Activated CD4-positive, alpha-beta memory T cell treated with anti-CD3 and anti-CD28 coated beads for 36 hours (primary cell): ENCODE measurements around the gene DNALI1. TPM values are rescaled to one million over a fixed set of nuclear protein-coding genes. Genes with fewer than 3 reads are reported as not detected.
"Not testable (repeated sequence)": the region's sequence is repeated elsewhere in the genome, so short reads cannot be mapped to it uniquely, and the experiment has no call there.

Experiments
- CTCF ChIA-PET: fragments of 350-600 bp; sonication (Branson Sonifier 250); formaldehyde crosslinking; loops from one replicate; lab custom pipeline; 2021; ENCODE audit warnings: antibody characterized with exemption, inconsistent platforms; lab: Charles Lee
- POLR2A ChIA-PET: fragments of 350-600 bp; sonication (Branson Sonifier 250); formaldehyde crosslinking; loops from one replicate; lab custom pipeline; 2021; ENCODE audit warnings: antibody characterized with exemption; lab: Charles Lee
- DNase-seq: peaks from one replicate; pipeline ENCODE4 v3.0.0-alpha.2; 2020
- H3K27ac Mint-ChIP-seq: one replicate; pipeline ENCODE4 v1.8.0; 2021; ENCODE audit warnings: mixed read lengths
- H3K27me3 Mint-ChIP-seq: one replicate; pipeline ENCODE4 v1.8.0; 2021; ENCODE audit warnings: mixed read lengths
- H3K36me3 Mint-ChIP-seq: one replicate; pipeline ENCODE4 v1.8.0; 2021; ENCODE audit warnings: mixed read lengths
- H3K4me1 Mint-ChIP-seq: one replicate; pipeline ENCODE4 v1.8.0; 2021; ENCODE audit warnings: low read depth, mixed read lengths
- H3K4me3 Mint-ChIP-seq: one replicate; pipeline ENCODE4 v1.8.0; 2021; ENCODE audit warnings: mild to moderate bottlenecking, mixed read lengths
- H3K9me3 Mint-ChIP-seq: one replicate; pipeline ENCODE4 v1.8.0; 2021; ENCODE audit warnings: mixed read lengths
- intact Hi-C: fragments of 100-400 bp; cut with micrococcal nuclease; formaldehyde crosslinking; loops from one replicate; pipeline ENCODE4 v1.15.1; 2023
- total RNA-seq, 2 experiments: library from RNA; stranded (reverse); gene quantifications; one replicate each; pipeline ENCODE4 v1.2.3, GENCODE V29; 2021

DNALI1 gene
- total RNA-seq, 2 experiments from 2014 or later, result 0.29 TPM; not detected in 1

DNA sequence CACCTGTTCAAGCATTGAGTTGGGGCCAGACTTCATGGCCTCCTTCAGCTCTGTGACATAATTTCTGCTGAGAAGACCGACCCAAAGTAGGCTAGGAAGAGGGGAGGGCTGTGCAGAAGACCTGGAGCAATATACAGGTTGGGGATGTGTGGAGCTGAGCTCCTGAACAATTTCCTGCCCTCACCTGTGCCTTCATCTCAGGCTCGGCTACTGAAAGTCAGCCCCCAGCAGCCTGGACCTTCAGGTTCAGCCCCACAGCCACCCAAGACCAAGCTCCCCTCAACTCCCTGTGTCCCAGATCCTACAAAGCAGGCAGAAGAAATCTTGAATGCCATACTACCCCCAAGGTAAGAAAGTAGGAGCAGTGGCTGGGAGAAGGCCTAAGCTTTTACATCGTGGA lies 662 bp downstream of the DNALI1 start:
- DNase-seq, result no peak
- H3K27ac Mint-ChIP-seq, result no peak overlapping the region
- peaks cover 4% of the 10 kb centered on the region for H3K9me3 Mint-ChIP-seq
- peaks cover 24% of the 10 kb centered on the region for H3K4me1 Mint-ChIP-seq
- H3K27me3 Mint-ChIP-seq, result no peaks in the 10 kb centered on the region
- intact Hi-C loops, result no loop called here
- POLR2A ChIA-PET, result no interaction called here
- CTCF ChIA-PET, result interaction anchor here (1.2 to 1.4 kb wide), 2 partner anchors 45 to 302 kb away, joined by 3 to 6 read pairs; no protein-coding TSS in a partner anchor
- H3K4me3 Mint-ChIP-seq, result no peak overlapping the region
- H3K36me3 Mint-ChIP-seq, result peaks cover 5% of the 10 kb centered on the region

DNA sequence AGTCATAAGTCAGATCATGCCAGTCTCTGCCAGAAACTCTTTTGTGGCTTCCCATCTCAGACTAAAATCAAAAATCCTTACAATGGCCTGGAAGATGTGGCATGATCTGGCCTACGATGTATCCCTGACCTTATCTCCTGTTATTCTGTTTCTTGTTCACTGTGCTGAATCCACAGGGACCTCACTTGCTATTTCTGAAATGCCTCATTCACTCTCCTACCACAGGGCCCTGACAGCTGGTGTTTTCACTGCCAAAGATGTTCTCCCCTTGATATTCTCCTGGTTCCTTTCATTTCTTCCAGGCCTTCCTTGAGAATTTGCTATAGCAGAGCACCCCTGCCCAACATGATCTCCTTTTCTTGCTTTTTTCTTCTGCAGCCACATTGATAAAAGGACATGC lies 1.7 kb downstream of the DNALI1 start:
- POLR2A ChIA-PET, result no interaction called here
- no peak overlapping the region for H3K4me3 Mint-ChIP-seq
- H3K4me1 Mint-ChIP-seq, result peaks cover 14% of the 10 kb centered on the region
- H3K9me3 Mint-ChIP-seq, result peaks cover 4% of the 10 kb centered on the region
- intact Hi-C loops, result no loop called here
- H3K27ac Mint-ChIP-seq, result no peak overlapping the region
- peaks cover 5% of the 10 kb centered on the region for H3K36me3 Mint-ChIP-seq
- DNase-seq, result no peak
- CTCF ChIA-PET, result no interaction called here
- no peaks in the 10 kb centered on the region for H3K27me3 Mint-ChIP-seq

DNA sequence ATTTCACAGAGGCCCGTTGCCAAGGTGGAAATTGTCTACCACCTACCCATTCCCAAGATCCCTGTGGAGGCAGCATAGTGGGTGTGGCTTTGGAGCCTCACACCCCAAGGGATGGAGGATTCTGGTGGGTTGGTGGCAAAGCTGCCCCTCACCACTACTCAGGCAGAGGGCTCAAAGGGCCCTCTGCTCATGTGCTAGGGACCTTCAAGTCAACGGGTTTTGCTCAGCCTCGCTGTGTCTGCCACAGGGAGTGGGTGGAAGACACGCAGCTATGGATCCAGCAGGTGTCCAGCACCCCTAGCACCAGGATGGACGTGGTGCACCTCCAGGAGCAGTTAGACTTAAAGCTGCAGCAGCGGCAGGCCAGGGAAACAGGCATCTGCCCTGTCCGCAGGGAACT lies 2.3 kb downstream of the DNALI1 start:
- peaks cover 11% of the 10 kb centered on the region for H3K4me1 Mint-ChIP-seq
- H3K9me3 Mint-ChIP-seq, result peaks cover 4% of the 10 kb centered on the region
- no peaks in the 10 kb centered on the region for H3K27me3 Mint-ChIP-seq
- ChIA-PET CTCF (interaction anchor here (0.7 to 2.5 kb wide), 2 partner anchors 123 to 126 kb away, joined by 3 to 7 read pairs; no protein-coding TSS in a partner anchor), POLR2A (no interaction called here)
- H3K27ac Mint-ChIP-seq, result no peak overlapping the region
- intact Hi-C loops, result no loop called here
- no peak overlapping the region for H3K4me3 Mint-ChIP-seq
- H3K36me3 Mint-ChIP-seq, result peaks cover 4% of the 10 kb centered on the region
- DNase-seq, result no peak

DNA sequence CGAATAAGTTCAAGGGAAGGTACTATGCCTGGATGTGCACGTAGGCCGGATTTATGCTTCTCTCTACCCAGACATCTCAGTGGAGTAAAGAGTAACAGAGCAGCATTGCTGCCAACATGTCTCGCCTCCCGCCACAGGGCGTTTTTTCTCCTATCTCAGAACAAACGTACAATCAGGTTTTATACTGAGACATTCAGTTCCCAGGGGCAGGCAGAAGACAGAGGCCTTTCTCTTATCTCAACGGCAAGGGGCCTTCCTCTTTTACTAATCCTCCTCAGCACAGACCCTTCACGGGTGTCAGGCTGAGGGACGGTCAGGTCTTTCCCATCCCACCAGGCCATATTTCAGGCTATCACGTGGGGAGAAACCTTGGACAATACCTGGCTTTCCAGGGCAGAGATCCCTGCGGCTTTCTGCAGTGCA lies 3.2 kb downstream of the DNALI1 start:
- CTCF ChIA-PET, result interaction anchor here (0.7 to 2.5 kb wide), 2 partner anchors 49 to 122 kb away, joined by 3 to 7 read pairs; no protein-coding TSS in a partner anchor
- H3K4me3 Mint-ChIP-seq, H3K36me3 Mint-ChIP-seq, DNase-seq, H3K4me1 Mint-ChIP-seq, H3K27ac Mint-ChIP-seq, H3K9me3 Mint-ChIP-seq, POLR2A ChIA-PET, H3K27me3 Mint-ChIP-seq, intact Hi-C loops: not testable (repeated sequence)

DNA sequence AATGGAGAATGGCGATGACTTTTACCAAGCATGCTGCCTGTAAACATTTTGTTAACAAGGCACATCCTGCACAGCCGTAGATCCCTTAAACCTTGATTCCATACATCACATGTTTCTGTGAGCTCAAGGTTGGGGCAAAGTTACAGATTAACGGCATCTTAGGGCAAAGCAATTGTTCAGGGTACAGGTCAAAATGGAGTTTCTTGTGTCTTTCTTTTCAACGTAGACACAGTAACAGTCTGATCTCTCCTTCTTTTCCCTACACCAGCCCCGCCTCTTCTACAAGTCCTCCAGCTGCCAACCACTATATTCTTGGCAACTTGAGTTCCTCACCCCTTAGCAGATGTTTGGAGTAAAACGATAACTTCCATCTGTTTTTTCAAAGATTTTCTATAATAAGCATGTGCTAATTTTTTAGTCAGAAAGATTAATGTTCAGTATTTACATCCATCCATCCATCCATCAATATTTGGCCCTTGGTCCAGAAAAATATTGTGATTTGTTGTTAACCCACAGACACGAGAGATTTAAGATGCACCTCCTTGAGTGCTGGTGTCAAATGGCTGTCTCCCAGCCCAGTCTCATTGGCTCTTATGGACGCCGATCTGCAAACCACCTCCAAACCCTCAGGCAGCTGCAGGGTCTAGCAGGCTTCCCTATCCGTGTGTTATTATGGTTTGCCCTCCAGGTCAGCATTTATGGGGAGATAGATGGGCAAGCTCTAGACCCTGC lies 3.8 kb downstream of the DNALI1 start:
- no peak for DNase-seq
- Mint-ChIP-seq H3K27me3 (no peaks in the 10 kb centered on the region), H3K36me3 (peaks cover 2% of the 10 kb centered on the region), H3K9me3 (no peaks in the 10 kb centered on the region), H3K4me3 (no peak overlapping the region), H3K4me1 (peaks cover 9% of the 10 kb centered on the region), H3K27ac (no peak overlapping the region)
- ChIA-PET POLR2A (no interaction called here), CTCF (interaction anchor here (0.7 to 2.5 kb wide), 3 partner anchors 48 to 125 kb away, joined by 3 to 7 read pairs (median 3); no protein-coding TSS in a partner anchor)
- intact Hi-C loops, result loop anchor here (1.0 kb wide), 1 partner anchor 122 kb away; no protein-coding TSS in a partner anchor

DNA sequence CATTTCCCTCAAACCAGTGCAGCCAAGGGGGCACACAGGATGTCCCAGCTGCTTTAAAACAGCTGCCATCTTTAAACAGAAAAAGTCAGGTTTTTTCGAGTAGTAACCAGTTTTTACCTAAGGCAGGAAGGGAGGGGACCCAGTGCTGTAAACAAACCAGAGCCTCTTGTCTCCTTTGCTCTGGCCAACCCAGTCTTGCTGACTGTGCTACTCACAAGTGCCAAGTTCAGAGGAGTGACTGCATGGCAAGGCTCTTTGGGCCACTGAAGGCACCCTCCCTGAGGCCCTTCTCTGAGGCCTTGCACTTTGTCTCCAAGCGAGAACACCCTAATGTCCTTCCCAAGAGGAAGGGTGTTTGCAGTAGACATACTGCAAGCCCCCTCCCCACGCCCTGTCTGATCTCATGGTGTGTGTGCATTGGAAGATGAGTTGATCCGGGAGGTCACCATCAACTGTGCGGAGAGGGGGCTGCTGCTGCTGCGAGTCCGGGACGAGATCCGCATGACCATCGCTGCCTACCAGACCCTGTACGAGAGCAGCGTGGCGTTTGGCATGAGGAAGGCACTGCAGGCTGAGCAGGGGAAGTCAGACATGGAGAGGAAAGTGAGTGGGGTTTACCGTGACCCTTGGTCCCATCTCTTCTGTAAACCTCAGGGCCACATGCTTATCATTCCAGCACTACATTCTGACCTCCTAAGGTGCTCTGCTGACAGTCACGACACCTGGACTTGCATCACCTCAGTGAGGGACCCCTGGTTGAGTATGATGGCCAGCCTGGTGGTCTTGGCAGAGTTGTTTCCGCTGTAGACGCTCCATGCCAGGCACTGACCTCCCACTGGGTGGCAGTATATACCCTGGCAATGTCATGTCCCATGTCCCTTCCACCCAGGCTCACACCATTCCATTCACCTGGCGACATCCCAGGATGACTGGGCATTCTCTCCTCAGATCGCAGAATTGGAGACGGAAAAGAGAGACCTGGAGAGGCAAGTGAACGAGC lies 4.7 kb downstream of the DNALI1 start:
- CTCF ChIA-PET, result interaction anchor here (0.8 to 4.6 kb wide), 7 partner anchors 10 to 127 kb away, joined by 3 to 35 read pairs (median 5); no protein-coding TSS in a partner anchor
- POLR2A ChIA-PET, result no interaction called here
- Mint-ChIP-seq H3K27me3 (no peaks in the 10 kb centered on the region), H3K36me3 (peaks cover 7% of the 10 kb centered on the region), H3K4me3 (no peak overlapping the region), H3K27ac (no peak overlapping the region), H3K4me1 (peaks cover 8% of the 10 kb centered on the region), H3K9me3 (no peaks in the 10 kb centered on the region)
- DNase-seq, result peak; percentile 52
- intact Hi-C loops, result loop anchor here (1.0 kb wide), 1 partner anchor 121 kb away; no protein-coding TSS in a partner anchor

DNA sequence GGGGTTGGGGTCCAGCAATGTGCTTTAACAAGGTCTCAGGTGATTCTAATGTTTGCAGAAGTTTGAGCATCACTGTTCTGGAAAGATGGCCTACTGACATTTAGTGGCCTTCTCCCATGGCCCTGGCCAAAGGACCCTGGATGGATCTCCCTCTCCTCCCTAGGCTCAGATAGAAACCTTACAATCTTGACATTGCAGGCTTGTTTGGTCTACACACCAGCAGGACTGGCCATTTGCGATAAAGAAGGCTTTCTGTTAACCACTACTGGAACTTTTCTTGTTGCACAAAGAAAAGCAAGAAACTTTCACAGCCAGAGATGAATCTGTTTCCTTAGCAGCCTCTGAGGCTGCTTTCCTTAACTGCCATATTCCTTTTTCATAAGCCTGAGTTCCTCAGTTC lies 6.2 kb downstream of the DNALI1 start:
- POLR2A ChIA-PET, result no interaction called here
- no peak for DNase-seq
- H3K9me3 Mint-ChIP-seq, result no peaks in the 10 kb centered on the region

DNA sequence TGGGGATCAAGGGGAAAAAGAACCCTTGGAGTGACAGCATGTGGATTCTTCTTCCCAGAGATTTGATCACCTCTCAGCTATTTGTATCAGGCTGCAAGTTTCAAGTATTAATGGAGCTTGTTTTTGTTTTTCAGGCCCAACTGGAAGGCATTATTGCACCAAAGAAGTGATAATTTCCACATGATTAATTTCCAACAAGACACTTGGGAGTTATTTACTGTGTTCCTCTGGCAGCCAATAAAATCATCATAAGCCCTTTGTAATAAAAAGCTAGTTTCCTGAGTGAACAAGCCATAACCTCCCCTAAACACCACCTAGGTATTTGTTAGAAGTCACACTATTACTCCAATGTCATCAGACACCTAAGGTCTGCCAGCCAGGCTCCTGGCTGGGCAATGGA lies 8.2 kb downstream of the DNALI1 start:
- ChIA-PET CTCF (interaction anchor here (0.9 to 4.6 kb wide), 3 partner anchors 39 to 145 kb away, joined by 3 to 35 read pairs (median 6); no protein-coding TSS in a partner anchor), POLR2A (no interaction called here)
- H3K36me3 Mint-ChIP-seq, result peaks cover 39% of the 10 kb centered on the region
- intact Hi-C loops, result no loop called here
- H3K4me1 Mint-ChIP-seq, result peaks cover 2% of the 10 kb centered on the region
- DNase-seq, result no peak
- no peak overlapping the region for H3K4me3 Mint-ChIP-seq
- no peaks in the 10 kb centered on the region for H3K9me3 Mint-ChIP-seq
- H3K27ac Mint-ChIP-seq, result peak overlapping the region; percentile 30
- H3K27me3 Mint-ChIP-seq, result no peaks in the 10 kb centered on the region

More for the DNA sequence above, 6.2 kb downstream of the DNALI1 start:
- intact Hi-C loops, result no loop called here
- Mint-ChIP-seq H3K27ac (no peak overlapping the region), H3K36me3 (peaks cover 21% of the 10 kb centered on the region), H3K4me3 (no peak overlapping the region), H3K4me1 (no peaks in the 10 kb centered on the region), H3K27me3 (no peaks in the 10 kb centered on the region)
- CTCF ChIA-PET, result interaction anchor here (0.6 to 4.6 kb wide), 7 partner anchors 9 to 126 kb away, joined by 3 to 35 read pairs (median 5); no protein-coding TSS in a partner anchor

DNA sequence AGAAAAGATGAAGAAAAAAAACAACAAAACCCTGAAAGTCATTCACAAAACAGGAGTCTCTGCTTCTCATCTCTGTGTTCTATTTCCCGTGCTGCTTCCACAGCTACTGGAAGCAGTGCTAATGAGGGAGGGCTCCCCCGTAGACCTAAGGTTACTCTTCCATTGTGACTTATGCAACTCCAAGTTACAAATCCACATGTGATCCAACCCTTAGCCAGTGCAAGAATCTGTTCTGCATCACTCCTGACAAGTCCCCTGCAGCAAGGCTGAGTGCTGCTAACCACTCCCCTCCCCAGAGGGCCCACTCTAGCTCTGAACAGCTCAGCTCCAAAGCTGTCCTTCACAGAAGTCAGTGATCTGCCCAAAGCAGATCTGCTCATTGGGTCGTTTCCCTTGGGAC lies 10.3 kb downstream of the DNALI1 start:
- ChIA-PET CTCF (interaction anchor here (0.6 to 0.9 kb wide), 2 partner anchors 36 to 1275 kb away, joined by 3 read pairs; no protein-coding TSS in a partner anchor), POLR2A (no interaction called here)
- no peak for DNase-seq
- H3K4me1 Mint-ChIP-seq, result peaks cover 19% of the 10 kb centered on the region
- H3K27ac Mint-ChIP-seq, result no peak overlapping the region
- peaks cover 57% of the 10 kb centered on the region for H3K36me3 Mint-ChIP-seq
- intact Hi-C loops, result no loop called here
- H3K27me3 Mint-ChIP-seq, result no peaks in the 10 kb centered on the region
- no peaks in the 10 kb centered on the region for H3K9me3 Mint-ChIP-seq
- no peak overlapping the region for H3K4me3 Mint-ChIP-seq

DNA sequence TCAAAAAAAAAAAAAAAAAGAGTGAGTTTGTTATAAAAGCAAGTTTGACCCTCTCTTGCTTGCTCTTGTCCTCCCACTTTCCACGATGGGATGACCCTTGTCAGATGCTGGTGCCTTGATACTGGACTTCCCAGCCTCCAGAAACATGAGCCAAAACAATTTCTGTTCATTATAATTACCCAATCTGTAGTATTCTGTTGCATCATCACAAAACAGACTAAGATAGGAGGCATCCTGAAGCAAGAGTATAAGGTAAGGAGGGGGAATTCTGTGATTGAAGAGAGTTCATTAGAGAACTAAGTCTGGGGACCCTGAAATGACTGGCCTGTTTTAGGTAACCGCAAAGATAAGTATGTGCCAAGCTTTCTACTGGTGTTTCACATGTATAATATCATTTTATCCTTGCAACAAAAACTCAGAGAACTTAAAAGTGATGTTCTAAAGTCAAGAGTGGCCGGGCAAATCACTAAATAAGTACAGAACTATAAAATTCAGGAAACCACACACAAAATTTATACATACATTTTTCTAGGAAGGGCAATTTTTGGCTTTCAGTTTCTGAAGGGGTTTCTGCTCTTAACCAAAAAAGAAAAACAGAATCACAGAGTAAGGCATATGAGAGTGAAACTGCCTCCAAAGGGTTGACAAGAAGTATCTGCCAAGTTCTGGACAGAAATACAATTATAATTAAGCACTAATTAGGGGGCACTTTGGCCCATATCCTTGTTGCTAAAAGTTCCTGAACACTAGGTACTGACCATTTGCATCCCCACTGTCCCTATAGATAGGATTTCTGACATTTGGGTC lies 14.0 kb downstream of the DNALI1 start:
- Mint-ChIP-seq H3K27ac (peak overlapping the region; percentile 44), H3K9me3 (no peaks in the 10 kb centered on the region), H3K4me3 (no peak overlapping the region), H3K4me1 (peaks cover 42% of the 10 kb centered on the region), H3K36me3 (peaks cover 83% of the 10 kb centered on the region), H3K27me3 (no peaks in the 10 kb centered on the region)
- no peak for DNase-seq
- ChIA-PET POLR2A (no interaction called here), CTCF (no interaction called here)
- intact Hi-C loops, result no loop called here
